Activated naive CD4-positive, alpha-beta T cell (primary cell): Measurements from ENCODE around the gene RACGAP1.
"Not testable (repeated sequence)": the region's sequence is repeated elsewhere in the genome, so short reads cannot be mapped to it uniquely, and the experiment has no call there.

Experiments
- DNase-seq, 4 experiments: peaks; one replicate each; lab custom pipeline; 2025; lab: John Stamatoyannopoulos, UW

The RACGAP1 gene

GRCh38 chr12:50030449-50030848 lies 5.2 kb upstream of the RACGAP1 start:
- not testable (repeated sequence) for DNase-seq

GRCh38 chr12:50026691-50027090 lies 1.4 kb upstream of the RACGAP1 start:
- no peak for DNase-seq

- no peak for DNase-seq
These were observed 498 bp downstream of the RACGAP1 start for GRCh38 chr12:50024805-50025186.

DNA sequence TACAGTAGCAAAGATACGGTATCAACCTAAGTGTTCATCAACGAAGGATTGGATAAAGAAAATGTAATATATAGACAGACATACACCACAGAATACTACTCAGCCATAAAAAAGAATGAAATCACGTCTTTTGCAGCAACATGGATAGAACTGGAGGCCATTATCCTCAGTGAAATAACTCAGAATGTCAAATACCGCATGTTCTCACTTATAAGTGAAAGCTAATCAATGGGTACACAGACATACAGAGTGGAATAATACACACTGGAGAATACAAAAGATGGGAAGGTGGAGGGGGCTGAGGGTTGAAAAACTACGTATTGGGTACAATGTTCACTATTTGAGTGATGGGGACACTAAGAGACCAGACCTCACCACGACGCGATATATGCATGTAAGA lies 1.1 kb downstream of the RACGAP1 start:
- no peak for DNase-seq

DNA sequence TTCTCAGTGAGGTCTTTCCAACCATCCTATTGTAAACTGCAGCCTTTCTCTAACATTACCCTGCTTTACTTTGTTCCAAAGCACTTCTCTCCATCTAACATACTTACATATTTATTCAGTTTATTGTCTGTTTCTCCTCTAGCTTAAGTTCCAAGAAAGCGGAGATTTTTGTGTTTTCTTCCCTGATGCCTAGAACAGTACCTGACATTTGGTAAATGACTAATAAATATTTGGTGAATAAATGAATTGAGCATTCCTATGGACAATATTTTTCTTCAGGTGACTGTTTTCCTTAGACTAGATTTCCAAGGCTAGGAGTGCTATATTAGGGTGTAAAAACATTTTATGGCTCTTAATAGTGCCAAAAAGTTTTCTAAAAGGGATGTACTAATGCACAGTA lies 2.4 kb downstream of the RACGAP1 start:
- no peak for DNase-seq

GRCh38 chr12:50021031-50021430 lies 4.3 kb downstream of the RACGAP1 start:
- DNase-seq = no peak

GRCh38 chr12:50019524-50019923 lies 5.8 kb downstream of the RACGAP1 start:
- DNase-seq = no peak

- DNase-seq = no peak
These were observed 6.3 kb downstream of the RACGAP1 start for GRCh38 chr12:50018968-50019367.

- DNase-seq = no peak
These were observed 7.1 kb downstream of the RACGAP1 start for GRCh38 chr12:50018154-50018553.

DNA sequence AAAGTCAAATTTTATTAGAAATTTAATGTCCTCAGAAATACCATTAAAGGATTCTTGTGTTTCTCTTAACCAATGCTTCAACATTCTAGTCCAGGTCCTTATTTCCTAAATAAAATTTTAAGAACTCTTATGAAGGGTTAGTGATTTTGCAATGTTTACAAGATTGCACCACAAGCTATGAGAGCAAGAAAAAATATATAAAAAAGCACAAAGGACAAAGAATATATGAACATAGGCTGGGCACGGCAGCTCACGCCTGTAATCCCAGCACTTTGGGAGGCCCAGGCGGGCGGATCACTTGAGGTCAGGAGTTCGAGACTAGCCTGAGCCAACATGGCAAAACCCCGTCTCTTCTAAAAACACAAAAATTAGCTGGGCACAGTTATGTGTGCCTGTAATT lies 7.7 kb downstream of the RACGAP1 start:
- DNase-seq = no peak

- no peak for DNase-seq
These were observed 8.5 kb downstream of the RACGAP1 start for GRCh38 chr12:50016501-50017475.

DNA sequence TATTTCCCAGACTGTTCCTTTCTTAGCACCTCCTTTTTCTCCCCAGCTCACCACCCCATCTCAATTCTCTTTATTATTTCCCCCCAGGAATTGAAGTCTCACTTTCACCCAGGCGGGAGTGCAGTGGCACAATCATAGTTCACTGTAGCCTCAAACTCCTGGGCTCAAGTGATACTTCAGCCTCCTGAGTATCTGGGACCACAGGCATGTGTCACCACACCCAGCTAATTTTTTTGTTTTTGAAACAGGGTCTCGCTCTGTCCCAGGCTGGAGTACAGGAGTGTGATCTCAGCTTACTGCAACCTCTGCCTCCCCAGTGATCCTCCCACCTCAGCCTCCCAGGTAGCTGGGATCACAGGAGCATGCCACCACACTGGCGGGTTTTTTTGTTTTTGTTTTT lies 11.0 kb downstream of the RACGAP1 start:
- no peak for DNase-seq

- no peak for DNase-seq
These were observed 11.7 kb downstream of the RACGAP1 start for GRCh38 chr12:50013361-50014147.

- DNase-seq = no peak
These were observed 18.4 kb downstream of the RACGAP1 start for GRCh38 chr12:50006754-50007442.

GRCh38 chr12:50006280-50006679 lies 19.0 kb downstream of the RACGAP1 start:
- no peak for DNase-seq

DNA sequence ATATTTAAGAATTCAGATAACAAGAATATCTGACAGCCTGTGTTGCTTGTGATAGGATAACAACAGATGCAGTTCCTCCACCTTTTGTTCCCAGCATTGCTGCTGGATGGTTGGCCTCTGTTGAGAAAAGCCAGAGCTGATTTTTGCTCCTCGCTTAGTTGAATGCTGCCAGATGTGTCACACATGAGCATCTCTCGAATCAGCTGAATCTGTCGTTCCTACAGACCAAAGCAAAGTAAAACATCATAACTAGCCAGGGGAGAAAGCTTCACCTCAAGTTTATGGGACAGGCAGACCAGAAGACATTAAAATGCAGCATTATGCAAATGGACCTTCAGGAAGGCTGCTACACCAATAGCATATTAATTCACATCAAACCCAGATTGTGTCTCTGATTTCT lies 20.1 kb downstream of the RACGAP1 start:
- no peak for DNase-seq

DNA sequence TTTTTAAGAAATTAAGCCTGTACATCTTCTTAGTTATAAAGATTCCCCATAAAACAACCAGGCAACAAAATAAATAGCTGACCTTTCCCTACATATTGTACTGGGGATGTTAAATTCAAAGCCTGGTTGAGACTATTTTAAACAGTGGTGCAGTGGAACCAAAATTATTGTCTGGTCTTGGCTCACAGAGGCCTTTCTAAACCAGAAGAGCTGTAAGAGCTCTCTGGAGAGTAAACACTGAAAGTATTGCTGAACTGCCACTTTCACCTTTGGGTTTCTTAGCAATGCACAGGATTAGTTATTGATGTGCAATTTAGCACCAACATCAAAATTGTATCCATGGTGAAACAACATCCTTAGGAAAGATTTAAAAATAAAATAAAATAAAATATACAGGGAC lies 20.6 kb downstream of the RACGAP1 start:
- no peak for DNase-seq

GRCh38 chr12:50003595-50003994 lies 21.7 kb downstream of the RACGAP1 start:
- DNase-seq = no peak

- DNase-seq = no peak
These were observed 26.8 kb downstream of the RACGAP1 start for GRCh38 chr12:49998453-49998852.

DNA sequence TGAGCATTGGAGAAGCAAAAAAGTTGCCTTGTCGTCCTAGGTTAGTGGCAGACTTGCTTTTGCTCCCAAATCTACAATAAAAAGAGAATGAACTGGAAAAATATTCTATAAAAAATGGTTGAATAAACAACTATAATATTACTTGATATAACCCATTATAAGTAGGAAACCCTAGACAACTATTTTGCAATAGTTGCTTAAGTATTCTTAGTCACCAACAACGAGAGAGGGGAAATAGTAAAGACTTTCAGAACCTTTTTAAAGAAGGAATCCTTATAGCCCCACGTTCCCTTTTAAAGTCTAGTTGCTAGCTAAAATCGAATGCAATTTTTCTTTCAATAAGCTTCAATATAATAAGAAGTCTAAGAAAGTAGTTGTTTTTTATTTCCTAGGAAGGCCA lies 35.0 kb downstream of the RACGAP1 start:
- no peak for DNase-seq

DNA sequence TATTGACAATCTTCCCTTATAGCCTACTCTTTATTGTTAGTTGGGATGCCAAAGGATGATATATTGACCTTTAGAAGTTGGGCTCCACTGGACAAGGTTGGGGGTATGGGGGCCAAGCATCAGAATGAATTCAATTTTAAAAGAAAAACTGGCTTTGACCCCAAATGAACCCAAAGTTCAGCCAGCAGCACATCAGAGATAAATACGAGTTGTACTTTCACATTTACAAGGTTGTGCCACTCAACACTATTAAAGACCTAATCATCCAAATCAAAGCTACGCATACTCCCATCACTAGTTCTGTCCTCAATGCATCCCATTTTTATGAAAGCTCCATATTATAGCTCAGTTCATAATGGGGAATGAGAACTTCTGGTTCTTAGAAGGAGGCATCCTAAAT lies 35.9 kb downstream of the RACGAP1 start:
- DNase-seq = not testable (repeated sequence)

GRCh38 chr12:49987625-49988303 lies 37.5 kb downstream of the RACGAP1 start:
- no peak for DNase-seq
